Prostate gland (tissue), 2 donors: ENCODE measurements around the gene GGTLC2. TPM values are rescaled to one million over a fixed set of nuclear protein-coding genes. Genes with fewer than 3 reads are reported as not detected.
A peak's percentile ranks its signal among the peaks of the same experiment; 100 is the strongest.

Experiments
- DNase-seq: peaks from one replicate; pipeline ENCODE4 v3.0.0-alpha.2; 2019; ENCODE audit warnings: low spot score
- H3K27ac ChIP-seq, 2 donors: fragments of 200-600 bp; sonication (generic); 2 replicates each; pipeline ENCODE4 v1.5.1; 2017 to 2019
- H3K27me3 ChIP-seq: fragments of 200-600 bp; sonication (generic); replicated peaks from 2 replicates; pipeline ENCODE4 v1.5.1; 2019; ENCODE audit not compliant: insufficient read depth
- H3K36me3 ChIP-seq, 2 donors: fragments of 200-600 bp; sonication (generic); 1 replicate in 1 of 2; 2 replicates in 1 of 2; pipeline versions ENCODE4 v1.5.1 to v1.8.1; 2017 to 2019
- H3K4me1 ChIP-seq: fragments of 200-600 bp; sonication (generic); replicated peaks from 2 replicates; pipeline ENCODE4 v1.5.1; 2019
- H3K4me3 ChIP-seq, 2 donors: fragments of 200-600 bp; sonication (generic); 2 replicates each; pipeline ENCODE4 v1.5.1; 2017 to 2019
- H3K9me3 ChIP-seq: fragments of 200-600 bp; sonication (generic); 2 replicates; pipeline ENCODE4 v1.5.1; 2017
- CTCF ChIP-seq, 4 experiments: fragments of 200-600 bp in 2 of 4; fragments of 450-650 bp in 2 of 4; sonication (generic) in 2 of 4; IDR thresholded peaks; 1 replicate in 3 of 4; 2 replicates in 1 of 4; pipeline ENCODE4 v1.5.1; 2016 to 2019; ENCODE audit warnings: antibody characterized with exemption in 4 of 4, mild to moderate bottlenecking in 2 of 4, moderate library complexity in 2 of 4
- POLR2A ChIP-seq: fragments of 450-650 bp; IDR thresholded peaks from one replicate; pipeline ENCODE4 v1.6.1; 2016; ENCODE audit warnings: antibody characterized with exemption, mild to moderate bottlenecking
- POLR2AphosphoS5 ChIP-seq: sonication (generic); formaldehyde crosslinking; IDR thresholded peaks from one replicate; pipeline ENCODE4 v1.6.1; 2017; ENCODE audit warnings: antibody characterized with exemption
- WGBS: methylation state at CpG from one replicate; pipeline ENCODE4 v1.1.5; 2018; 5-methylcytosine and 5-hydroxymethylcytosine counted together
- intact Hi-C: fragments of 100-400 bp; cut with DNase I; formaldehyde crosslinking; loops from one replicate; pipeline ENCODE4 v1.14.2; 2022
- total RNA-seq, 2 donors: library from RNA; depleted of rRNA; stranded (reverse); fragments of >200 nt; gene quantifications; one replicate each; pipeline ENCODE4 v1.1.0, GENCODE V29; 2016

Gene GGTLC2
- total RNA-seq, 2 donors from 2014 or later = 1.4 TPM; not detected in 1

- TF ChIP-seq CTCF (IDR thresholded peaks at IDR 0.05) = no peak
- no peak for TF ChIP-seq POLR2AphosphoS5
- TF ChIP-seq POLR2A = no peak
- Histone ChIP-seq H3K27ac (no peak overlapping the region), H3K27me3 (no peaks in the 10 kb centered on the region), H3K9me3 (no peaks in the 10 kb centered on the region), H3K4me1 (no peaks in the 10 kb centered on the region), H3K36me3 (no peaks in the 10 kb centered on the region), H3K4me3 (no peak overlapping the region)
- 82% methylated on average over 14 of the region's 14 CpGs for WGBS
- DNase-seq = no peak
- intact Hi-C loops = no loop called here
These were observed 19.7 kb downstream of the GGTLC2 start for GRCh38 chr22:22663861-22664800.

- 68% methylated on average over 7 of the region's 7 CpGs for WGBS
- Histone ChIP-seq H3K36me3 (no peaks in the 10 kb centered on the region), H3K27me3 (no peaks in the 10 kb centered on the region), H3K4me3 (no peak overlapping the region), H3K9me3 (no peaks in the 10 kb centered on the region), H3K4me1 (no peaks in the 10 kb centered on the region), H3K27ac (no peak overlapping the region)
- no peak for TF ChIP-seq POLR2AphosphoS5
- peak in 3 of 4 experiments; percentile 25 to 52 (median 26) for TF ChIP-seq CTCF (IDR thresholded peaks at IDR 0.05)
- no peak for DNase-seq
- intact Hi-C loops = no loop called here
These were observed 22.1 kb downstream of the GGTLC2 start for GRCh38 chr22:22666307-22667091.

DNA sequence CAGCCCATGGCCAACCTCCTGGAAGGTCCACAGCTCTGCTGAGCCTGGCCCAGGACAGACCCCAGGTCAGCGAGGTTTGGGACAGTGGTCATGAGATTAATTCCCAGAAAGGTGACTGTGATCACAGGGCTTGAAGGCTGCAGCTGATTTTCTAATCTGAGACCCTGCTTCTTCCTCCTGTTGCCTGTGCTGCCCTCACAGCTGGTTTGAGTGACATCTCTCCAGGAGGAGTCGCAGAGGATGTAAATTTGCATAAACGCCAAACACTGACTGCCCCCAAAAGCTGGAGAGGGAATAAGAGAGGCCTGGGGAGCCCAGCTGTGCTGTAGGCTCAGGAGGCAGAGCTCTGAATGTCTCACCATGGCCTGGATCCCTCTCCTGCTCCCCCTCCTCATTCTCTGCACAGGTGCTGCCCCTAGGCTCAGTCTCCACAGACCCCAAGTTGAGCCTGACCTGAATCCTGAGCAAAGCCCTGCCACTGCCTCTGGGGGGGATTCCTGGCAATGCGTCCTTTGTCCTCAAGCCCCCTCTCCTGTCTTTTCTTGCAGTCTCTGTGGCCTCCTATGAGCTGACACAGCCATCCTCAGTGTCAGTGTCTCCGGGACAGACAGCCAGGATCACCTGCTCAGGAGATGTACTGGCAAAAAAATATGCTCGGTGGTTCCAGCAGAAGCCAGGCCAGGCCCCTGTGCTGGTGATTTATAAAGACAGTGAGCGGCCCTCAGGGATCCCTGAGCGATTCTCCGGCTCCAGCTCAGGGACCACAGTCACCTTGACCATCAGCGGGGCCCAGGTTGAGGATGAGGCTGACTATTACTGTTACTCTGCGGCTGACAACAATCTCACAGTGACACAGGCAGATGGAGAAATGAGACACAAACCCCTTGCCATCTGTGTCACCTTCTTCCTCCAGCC is 23.8 kb downstream of the GGTLC2 start:
- DNase-seq = no peak
- no peak overlapping the region for H3K27ac ChIP-seq

DNA sequence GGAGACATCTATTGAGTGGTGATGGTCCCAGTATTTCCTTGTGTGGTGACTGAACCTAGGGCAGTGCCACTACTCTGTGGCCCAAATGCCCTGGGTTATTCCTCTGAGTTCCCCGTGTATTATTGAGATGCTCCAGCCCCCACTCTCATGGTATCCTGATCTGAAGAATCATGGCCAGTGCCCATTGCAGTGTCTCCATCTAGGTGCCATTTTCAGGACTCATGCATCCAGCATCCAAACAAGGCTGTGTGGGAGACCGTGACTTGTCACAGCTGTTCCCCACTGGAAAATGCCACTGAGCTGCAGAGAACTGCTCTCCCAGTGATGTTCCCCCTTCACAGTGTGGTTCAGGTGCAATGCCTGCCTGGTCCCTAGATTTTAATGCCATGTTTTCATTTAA is 24.7 kb downstream of the GGTLC2 start:
- H3K4me3 ChIP-seq = no peak overlapping the region
- H3K36me3 ChIP-seq = no peaks in the 10 kb centered on the region
- no peak for DNase-seq
- H3K9me3 ChIP-seq = no peaks in the 10 kb centered on the region
- H3K4me1 ChIP-seq = no peaks in the 10 kb centered on the region
- intact Hi-C loops = no loop called here
- WGBS = 88% methylated on average over 2 of the region's 2 CpGs
- H3K27ac ChIP-seq = no peak overlapping the region
- no peaks in the 10 kb centered on the region for H3K27me3 ChIP-seq
- TF ChIP-seq CTCF (IDR thresholded peaks at IDR 0.05) (no peak), POLR2A (no peak), POLR2AphosphoS5 (no peak)

More for the DNA sequence above, 23.8 kb downstream of the GGTLC2 start:
- no peaks in the 10 kb centered on the region for H3K27me3 ChIP-seq
- TF ChIP-seq CTCF (IDR thresholded peaks at IDR 0.05) (no peak), POLR2A (no peak), POLR2AphosphoS5 (no peak)
- no peaks in the 10 kb centered on the region for H3K9me3 ChIP-seq
- H3K4me1 ChIP-seq = no peaks in the 10 kb centered on the region
- no peak overlapping the region for H3K4me3 ChIP-seq
- H3K36me3 ChIP-seq = no peaks in the 10 kb centered on the region
- intact Hi-C loops = no loop called here
- WGBS = 89% methylated on average over 11 of the region's 11 CpGs
